Erythroblast (primary cell): ENCODE results near the gene SH3TC2.
"Not testable (repeated sequence)": the region's sequence is repeated elsewhere in the genome, so short reads cannot be mapped to it uniquely, and the experiment has no call there.

ENCODE experiments used
- DNase-seq, 2 experiments: peaks; one replicate each; lab custom pipeline; 2025; lab: John Stamatoyannopoulos, UW
- GATA1 ChIP-seq: IDR thresholded peaks from 2 replicates; pipeline ENCODE4 v1.6.1; 2011; ENCODE audit warnings: low read depth, mild to moderate bottlenecking, control low read depth, low read length, moderate library complexity
- POLR2A ChIP-seq: IDR thresholded peaks from 2 replicates; pipeline ENCODE4 v1.6.1; 2011; ENCODE audit warnings: mild to moderate bottlenecking, low read length

SH3TC2 gene

GRCh38 chr5:149063017-149063687, at the start of gene SH3TC2:
Gene SH3TC2, minus strand, starts transcription at chr5:149063062. Its CDS starts 40 bp downstream, at chr5:149063022.
- peak; percentile 95 to 99 for DNase-seq
- TF ChIP-seq GATA1, result no peak
- peak; percentile 74 for TF ChIP-seq POLR2A

- DNase-seq, result no peak
- no peak for TF ChIP-seq GATA1
- no peak for TF ChIP-seq POLR2A
Measured at GRCh38 chr5:149110406-149110805, 47.5 kb upstream of the SH3TC2 start.

GRCh38 chr5:149108651-149109280, 45.9 kb upstream of the SH3TC2 start:
- no peak for DNase-seq
- TF ChIP-seq GATA1 (no peak), POLR2A (no peak)

- no peak for TF ChIP-seq GATA1
- no peak for TF ChIP-seq POLR2A
- no peak for DNase-seq
Measured at GRCh38 chr5:149100331-149100730, 37.5 kb upstream of the SH3TC2 start.

- no peak for DNase-seq
- TF ChIP-seq GATA1 (no peak), POLR2A (no peak)
Measured at GRCh38 chr5:149099920-149100319, 37.1 kb upstream of the SH3TC2 start.

GRCh38 chr5:149094996-149095395, 32.1 kb upstream of the SH3TC2 start:
- TF ChIP-seq POLR2A (no peak), GATA1 (no peak)
- DNase-seq, result no peak

- no peak for DNase-seq
Measured at GRCh38 chr5:149093625-149094024, 30.8 kb upstream of the SH3TC2 start.

GRCh38 chr5:149089796-149090195, 26.9 kb upstream of the SH3TC2 start:
- TF ChIP-seq GATA1 (no peak), POLR2A (no peak)
- no peak for DNase-seq

More at GRCh38 chr5:149093625-149094024, 30.8 kb upstream of the SH3TC2 start:
- no peak for TF ChIP-seq GATA1
- TF ChIP-seq POLR2A, result no peak

GRCh38 chr5:149088686-149089085, 25.8 kb upstream of the SH3TC2 start:
- TF ChIP-seq GATA1 (no peak), POLR2A (no peak)
- no peak for DNase-seq

GRCh38 chr5:149083846-149084245, 21.0 kb upstream of the SH3TC2 start:
- no peak for TF ChIP-seq GATA1
- no peak for TF ChIP-seq POLR2A
- DNase-seq, result no peak

- no peak for DNase-seq
- TF ChIP-seq POLR2A, result no peak
- no peak for TF ChIP-seq GATA1
Measured at GRCh38 chr5:149082271-149082670, 19.4 kb upstream of the SH3TC2 start.

GRCh38 chr5:149080294-149080693, 17.4 kb upstream of the SH3TC2 start:
- DNase-seq, result peak in 1 of 2 experiments; percentile 61
- TF ChIP-seq GATA1 (no peak), POLR2A (no peak)

- peak; percentile 61 to 88 for DNase-seq
- no peak for TF ChIP-seq GATA1
- TF ChIP-seq POLR2A, result no peak
Measured at GRCh38 chr5:149079883-149080282, 17.0 kb upstream of the SH3TC2 start.

GRCh38 chr5:149074071-149074470, 11.2 kb upstream of the SH3TC2 start:
- DNase-seq, result not testable (repeated sequence)
